Ishikawa (cell line): Measurements from ENCODE around the gene IQCH.

Source experiments
- CEBPB ChIP-seq: IDR thresholded peaks from 2 replicates; pipeline ENCODE4 v1.6.1; 2012
- CREB1 ChIP-seq: IDR thresholded peaks from 2 replicates; pipeline ENCODE4 v1.6.1; 2012; ENCODE audit warnings: low read depth
- EGR1 ChIP-seq: IDR thresholded peaks from 2 replicates; pipeline ENCODE4 v1.6.1; 2012
- EP300 ChIP-seq: IDR thresholded peaks from 2 replicates; pipeline ENCODE4 v1.6.1; 2012; ENCODE audit warnings: borderline replicate concordance
- FOXM1 ChIP-seq: IDR thresholded peaks from 2 replicates; pipeline ENCODE4 v1.6.1; 2012; ENCODE audit warnings: low read depth, borderline replicate concordance
- MAX ChIP-seq: IDR thresholded peaks from 2 replicates; pipeline ENCODE4 v1.6.1; 2012
- NFIC ChIP-seq: IDR thresholded peaks from 2 replicates; pipeline ENCODE4 v1.6.1; 2012
- RAD21 ChIP-seq: IDR thresholded peaks from 2 replicates; pipeline ENCODE4 v1.6.1; 2012; ENCODE audit warnings: low read depth
- REST ChIP-seq: IDR thresholded peaks from 2 replicates; pipeline ENCODE4 v1.6.1; 2012; ENCODE audit warnings: low read depth, mild to moderate bottlenecking
- TAF1 ChIP-seq: IDR thresholded peaks from 2 replicates; pipeline ENCODE4 v1.6.1; 2012; ENCODE audit warnings: low read depth, mild to moderate bottlenecking
- TCF12 ChIP-seq: IDR thresholded peaks from 2 replicates; pipeline ENCODE4 v1.6.1; 2012; ENCODE audit warnings: low read depth
- TEAD4 ChIP-seq: IDR thresholded peaks from 2 replicates; pipeline ENCODE4 v1.6.1; 2012
- USF1 ChIP-seq: IDR thresholded peaks from 2 replicates; pipeline ENCODE4 v1.6.1; 2012
- YY1 ChIP-seq: IDR thresholded peaks from 2 replicates; pipeline ENCODE4 v1.6.1; 2012; ENCODE audit warnings: low read depth
- ZBTB7A ChIP-seq: IDR thresholded peaks from 2 replicates; pipeline ENCODE4 v1.6.1; 2012; ENCODE audit warnings: low read depth

Gene IQCH

GRCh38 chr15:67386947-67387346 is 132.4 kb downstream of the IQCH start:
- TF ChIP-seq CEBPB (no peak), MAX (no peak), RAD21 (no peak), ZBTB7A (no peak), TCF12 (no peak), CREB1 (no peak), USF1 (no peak), EGR1 (no peak)

- TF ChIP-seq TCF12, result no peak
- no peak for TF ChIP-seq RAD21
- TF ChIP-seq CEBPB, result no peak
- TF ChIP-seq TEAD4, result no peak
- no peak for TF ChIP-seq EGR1
- TF ChIP-seq EP300, result no peak
Measured at GRCh38 chr15:67389975-67390374, 135.4 kb downstream of the IQCH start.

- TF ChIP-seq TCF12 (no peak), CREB1 (no peak), RAD21 (no peak), MAX (no peak), EGR1 (no peak), YY1 (no peak), NFIC (no peak), USF1 (no peak), CEBPB (no peak), REST (no peak), EP300 (no peak), TEAD4 (no peak), TAF1 (no peak), ZBTB7A (no peak), FOXM1 (no peak)
Measured at GRCh38 chr15:67394873-67395639, 140.5 kb downstream of the IQCH start.

GRCh38 chr15:67396114-67396513 is 141.5 kb downstream of the IQCH start:
- no peak for TF ChIP-seq TCF12
- no peak for TF ChIP-seq ZBTB7A
- TF ChIP-seq CEBPB, result no peak
- no peak for TF ChIP-seq USF1
- no peak for TF ChIP-seq CREB1
- TF ChIP-seq EP300, result no peak
- TF ChIP-seq FOXM1, result no peak
- TF ChIP-seq REST, result no peak

- no peak for TF ChIP-seq FOXM1
- TF ChIP-seq CREB1, result no peak
- TF ChIP-seq MAX, result no peak
- no peak for TF ChIP-seq TEAD4
- TF ChIP-seq ZBTB7A, result no peak
- TF ChIP-seq EGR1, result no peak
- no peak for TF ChIP-seq TAF1
- no peak for TF ChIP-seq CEBPB
- TF ChIP-seq EP300, result no peak
- no peak for TF ChIP-seq USF1
- no peak for TF ChIP-seq TCF12
- TF ChIP-seq YY1, result no peak
- no peak for TF ChIP-seq NFIC
Measured at GRCh38 chr15:67397139-67397538, 142.6 kb downstream of the IQCH start.
